Measurements from ENCODE around the gene SIX1. TPM values are rescaled to one million over a fixed set of nuclear protein-coding genes. Genes with fewer than 3 reads are reported as not detected.

The SIX1 gene
- total RNA-seq, 2 donors from 2014 or later = not detected

- no peak for DNase-seq (ENCODE audit: low spot score)
- Histone ChIP-seq H3K27me3 (peaks cover 88 to 96% of the 10 kb centered on the region in 2 donors), H3K9me3 (no peaks in the 10 kb centered on the region), H3K27ac (no peak overlapping the region), H3K36me3 (no peaks in the 10 kb centered on the region), H3K4me1 (peaks cover 0 to 37% of the 10 kb centered on the region in 2 donors), H3K4me3 (no peak overlapping the region)
- TF ChIP-seq, protein P1, sequence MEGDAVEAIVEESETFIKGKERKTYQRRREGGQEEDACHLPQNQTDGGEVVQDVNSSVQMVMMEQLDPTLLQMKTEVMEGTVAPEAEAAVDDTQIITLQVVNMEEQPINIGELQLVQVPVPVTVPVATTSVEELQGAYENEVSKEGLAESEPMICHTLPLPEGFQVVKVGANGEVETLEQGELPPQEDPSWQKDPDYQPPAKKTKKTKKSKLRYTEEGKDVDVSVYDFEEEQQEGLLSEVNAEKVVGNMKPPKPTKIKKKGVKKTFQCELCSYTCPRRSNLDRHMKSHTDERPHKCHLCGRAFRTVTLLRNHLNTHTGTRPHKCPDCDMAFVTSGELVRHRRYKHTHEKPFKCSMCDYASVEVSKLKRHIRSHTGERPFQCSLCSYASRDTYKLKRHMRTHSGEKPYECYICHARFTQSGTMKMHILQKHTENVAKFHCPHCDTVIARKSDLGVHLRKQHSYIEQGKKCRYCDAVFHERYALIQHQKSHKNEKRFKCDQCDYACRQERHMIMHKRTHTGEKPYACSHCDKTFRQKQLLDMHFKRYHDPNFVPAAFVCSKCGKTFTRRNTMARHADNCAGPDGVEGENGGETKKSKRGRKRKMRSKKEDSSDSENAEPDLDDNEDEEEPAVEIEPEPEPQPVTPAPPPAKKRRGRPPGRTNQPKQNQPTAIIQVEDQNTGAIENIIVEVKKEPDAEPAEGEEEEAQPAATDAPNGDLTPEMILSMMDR (IDR thresholded peaks at IDR 0.05) = no peak
Observed at GRCh38 chr14:60642270-60643140, 6.8 kb downstream of the SIX1 start.

DNA sequence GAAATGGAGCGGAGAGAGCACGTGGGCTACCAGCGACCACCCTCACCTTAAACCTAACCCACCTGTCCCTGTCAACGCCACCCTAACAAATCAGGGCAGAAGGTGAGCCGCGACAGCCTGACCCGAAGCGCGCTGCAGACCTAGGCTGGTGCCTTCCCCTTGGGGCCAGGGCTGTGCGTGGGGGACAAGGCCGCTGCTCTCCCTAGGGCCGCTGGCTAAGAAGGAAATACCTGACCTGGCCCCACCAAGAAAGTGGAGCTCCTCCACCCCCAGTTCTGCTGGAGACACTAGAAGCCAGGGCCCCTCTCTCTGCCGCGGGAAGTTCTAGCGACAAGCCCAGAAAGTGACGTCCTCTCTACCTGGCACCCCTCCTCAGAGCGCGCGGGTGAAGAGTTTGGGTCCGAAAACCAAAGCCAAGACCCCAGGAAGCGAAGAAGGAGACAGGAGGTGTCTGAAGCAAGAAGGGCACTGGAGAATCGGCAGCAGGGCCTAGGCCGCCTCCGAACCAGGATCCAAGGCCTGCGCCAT is 7.5 kb downstream of the SIX1 start:
- H3K4me1 ChIP-seq = peaks cover 0 to 33% of the 10 kb centered on the region in 2 donors
- TF ChIP-seq, protein P1 (IDR thresholded peaks at IDR 0.05) = no peak

GRCh38 chr14:60640859-60641741 is 8.2 kb downstream of the SIX1 start:
- H3K4me3 ChIP-seq = no peak overlapping the region
- H3K36me3 ChIP-seq = no peaks in the 10 kb centered on the region
- DNase-seq (ENCODE audit: low spot score) = no peak
- peaks cover 0 to 32% of the 10 kb centered on the region in 2 donors for H3K4me1 ChIP-seq
- H3K27me3 ChIP-seq = peaks cover 81 to 92% of the 10 kb centered on the region in 2 donors
- TF ChIP-seq, protein P1 (IDR thresholded peaks at IDR 0.05) = no peak
- no peak overlapping the region for H3K27ac ChIP-seq
- H3K9me3 ChIP-seq = no peaks in the 10 kb centered on the region

More for the DNA sequence above, 7.5 kb downstream of the SIX1 start:
- Histone ChIP-seq H3K36me3 (no peaks in the 10 kb centered on the region), H3K9me3 (no peaks in the 10 kb centered on the region), H3K27ac (no peak overlapping the region), H3K27me3 (peaks cover 87 to 96% of the 10 kb centered on the region in 2 donors), H3K4me3 (no peak overlapping the region)
- no peak for DNase-seq (ENCODE audit: low spot score)

DNA sequence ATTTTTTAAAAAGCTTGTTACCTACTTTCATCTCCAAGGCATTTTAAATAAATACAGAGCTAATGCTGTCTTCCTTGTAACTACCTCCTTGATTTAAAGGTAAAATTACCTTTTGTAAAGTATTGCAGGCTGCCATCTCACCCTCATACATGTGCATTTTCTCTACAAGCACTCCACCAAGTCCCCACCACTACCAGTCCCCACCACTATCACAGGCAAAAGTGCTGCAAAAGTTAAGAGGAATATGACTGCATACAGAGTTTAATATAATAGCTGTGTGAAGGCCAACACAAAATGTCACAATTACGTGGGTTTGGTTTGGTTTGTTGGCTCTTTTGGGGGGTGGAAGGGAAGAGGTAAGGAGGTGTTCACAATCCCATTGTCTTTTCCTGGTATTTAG is 9.6 kb downstream of the SIX1 start:
- Histone ChIP-seq H3K36me3 (no peaks in the 10 kb centered on the region), H3K27ac (no peak overlapping the region), H3K9me3 (no peaks in the 10 kb centered on the region), H3K27me3 (peaks cover 68 to 80% of the 10 kb centered on the region in 2 donors), H3K4me3 (no peak overlapping the region), H3K4me1 (peaks cover 0 to 32% of the 10 kb centered on the region in 2 donors)
- TF ChIP-seq, protein P1 (IDR thresholded peaks at IDR 0.05) = no peak
- no peak for DNase-seq (ENCODE audit: low spot score)

- Histone ChIP-seq H3K36me3 (no peaks in the 10 kb centered on the region), H3K27ac (no peak overlapping the region), H3K4me3 (peak overlapping the region; percentile 11 to 48), H3K27me3 (peaks cover 51 to 61% of the 10 kb centered on the region in 2 donors), H3K9me3 (no peaks in the 10 kb centered on the region), H3K4me1 (peaks cover 0 to 27% of the 10 kb centered on the region in 2 donors)
- TF ChIP-seq, protein P1 (IDR thresholded peaks at IDR 0.05) = peak in 1 of 2 donors; percentile 13
- no peak for DNase-seq (ENCODE audit: low spot score)
Observed at GRCh38 chr14:60637479-60638315, 11.6 kb downstream of the SIX1 start.

Measured in right atrium auricular region (tissue), 2 donors.